ENCODE results near the gene PXMP4. TPM values are rescaled to one million over a fixed set of nuclear protein-coding genes. Genes with fewer than 3 reads are reported as not detected.

PXMP4 gene
- total RNA-seq, 1 experiment from 2014 or later: 5.7 TPM

DNA sequence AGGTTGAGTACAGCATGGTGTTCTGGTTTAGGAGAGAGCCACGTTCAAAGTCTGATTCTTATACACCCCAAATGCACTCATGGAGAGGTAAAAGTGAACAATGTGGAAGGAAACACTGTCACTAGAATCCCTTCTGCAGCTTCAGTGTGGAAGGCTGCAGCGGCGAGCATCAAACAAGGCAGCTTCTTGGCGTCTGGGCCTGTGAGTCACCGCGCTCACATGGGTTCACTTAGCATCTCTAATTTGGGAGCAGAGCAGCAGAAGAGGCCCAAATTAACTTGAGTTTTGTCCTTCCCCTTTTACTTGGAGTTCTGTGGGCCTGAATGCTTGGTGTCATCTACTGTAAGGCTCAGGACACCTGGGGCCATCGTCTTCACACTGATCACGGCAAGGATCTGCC lies 23.0 kb downstream of the PXMP4 start:
- H3K9me3 ChIP-seq (ENCODE audit: control insufficient read depth, low read depth, low read length): no peaks in the 10 kb centered on the region
- no peaks in the 10 kb centered on the region for H3K79me1 ChIP-seq (ENCODE audit: insufficient read depth, low read depth, low read length, poor library complexity, severe bottlenecking)
- no peaks in the 10 kb centered on the region for H3K23me2 ChIP-seq (ENCODE audit: insufficient read length, low read depth, low read length, poor library complexity, severe bottlenecking)
- H2BK12ac ChIP-seq (ENCODE audit: insufficient read length, low read depth, low read length): no peak overlapping the region
- H3K4me2 ChIP-seq (ENCODE audit: insufficient read depth, insufficient read length, low read length): no peak overlapping the region
- no peak overlapping the region for H3K14ac ChIP-seq (ENCODE audit: insufficient read depth, low read length)
- H2BK20ac ChIP-seq (ENCODE audit: low read depth, low read length, poor library complexity, severe bottlenecking): no peak overlapping the region
- TF ChIP-seq, protein P1, sequence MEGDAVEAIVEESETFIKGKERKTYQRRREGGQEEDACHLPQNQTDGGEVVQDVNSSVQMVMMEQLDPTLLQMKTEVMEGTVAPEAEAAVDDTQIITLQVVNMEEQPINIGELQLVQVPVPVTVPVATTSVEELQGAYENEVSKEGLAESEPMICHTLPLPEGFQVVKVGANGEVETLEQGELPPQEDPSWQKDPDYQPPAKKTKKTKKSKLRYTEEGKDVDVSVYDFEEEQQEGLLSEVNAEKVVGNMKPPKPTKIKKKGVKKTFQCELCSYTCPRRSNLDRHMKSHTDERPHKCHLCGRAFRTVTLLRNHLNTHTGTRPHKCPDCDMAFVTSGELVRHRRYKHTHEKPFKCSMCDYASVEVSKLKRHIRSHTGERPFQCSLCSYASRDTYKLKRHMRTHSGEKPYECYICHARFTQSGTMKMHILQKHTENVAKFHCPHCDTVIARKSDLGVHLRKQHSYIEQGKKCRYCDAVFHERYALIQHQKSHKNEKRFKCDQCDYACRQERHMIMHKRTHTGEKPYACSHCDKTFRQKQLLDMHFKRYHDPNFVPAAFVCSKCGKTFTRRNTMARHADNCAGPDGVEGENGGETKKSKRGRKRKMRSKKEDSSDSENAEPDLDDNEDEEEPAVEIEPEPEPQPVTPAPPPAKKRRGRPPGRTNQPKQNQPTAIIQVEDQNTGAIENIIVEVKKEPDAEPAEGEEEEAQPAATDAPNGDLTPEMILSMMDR (conservative IDR thresholded peaks at IDR 0.05): no peak
- no peak overlapping the region for H3K23ac ChIP-seq (ENCODE audit: insufficient read length, low read depth, low read length)
- no peak overlapping the region for H3K4me3 Mint-ChIP-seq
- H3K27ac Mint-ChIP-seq: no peak overlapping the region
- peaks cover 21% of the 10 kb centered on the region for H3K27me3 Mint-ChIP-seq (ENCODE audit: low read depth)
- peaks cover 9 to 20% (median 12%) of the 10 kb centered on the region in 3 experiments for H3K36me3 Mint-ChIP-seq (ENCODE audit: insufficient read depth in 1 of 3, low read depth in 3 of 3)
- no peak overlapping the region for H4K91ac ChIP-seq (ENCODE audit: insufficient read length, low read depth, low read length)
- H2BK120ac ChIP-seq (ENCODE audit: low read depth, low read length, poor library complexity, severe bottlenecking): no peak overlapping the region
- H3K4ac ChIP-seq (ENCODE audit: low read depth, low read length): no peak overlapping the region
- H3K27ac ChIP-seq (ENCODE audit: insufficient read length, low read depth, low read length): no peak overlapping the region
- H4K5ac ChIP-seq (ENCODE audit: insufficient read length, low read depth, low read length): no peak overlapping the region
- H2AFZ ChIP-seq (ENCODE audit: low read length): no peak overlapping the region
- H4K20me1 ChIP-seq (ENCODE audit: control insufficient read depth, insufficient read depth, insufficient read length): no peaks in the 10 kb centered on the region
- H3K9ac ChIP-seq (ENCODE audit: extremely low read depth, insufficient read length, low read length): no peak overlapping the region
- no peaks in the 10 kb centered on the region for H3K27me3 ChIP-seq (ENCODE audit: insufficient read depth, low read length)
- no peak overlapping the region for H4K8ac ChIP-seq (replicated peaks; ENCODE audit: insufficient read length, low read depth, low read length)
- H3K4me1 ChIP-seq (ENCODE audit: insufficient read depth, low read length): no peaks in the 10 kb centered on the region
- H3K56ac ChIP-seq (ENCODE audit: insufficient read length, low read depth, low read length): no peak overlapping the region
- no peak overlapping the region for H3T11ph ChIP-seq (ENCODE audit: low read length)
- peaks cover 24 to 25% of the 10 kb centered on the region in 2 experiments for H3K9me3 Mint-ChIP-seq
- WGBS (ENCODE audit: extremely low coverage, insufficient read length, low lambda C conversion rate): no CpG with 5 or more reads among the region's 8 CpGs
- H2BK15ac ChIP-seq (ENCODE audit: low read depth, low read length): no peak overlapping the region
- H2AK5ac ChIP-seq (ENCODE audit: insufficient read length, low read length): no peak overlapping the region
- H3K4me1 Mint-ChIP-seq: peaks cover 18 to 19% of the 10 kb centered on the region in 2 experiments
- no peak overlapping the region for H3K18ac ChIP-seq (ENCODE audit: insufficient read length, low read depth, low read length)
- no peak for DNase-seq
- no peak overlapping the region for H2BK5ac ChIP-seq (ENCODE audit: insufficient read length, low read length)
- no peaks in the 10 kb centered on the region for H3K79me2 ChIP-seq (ENCODE audit: insufficient read depth, low read length)
